ENCODE measurements around the gene MAN1C1.

- TF ChIP-seq CTCF (IDR thresholded peaks at IDR 0.05 in 2 of 3, conservative IDR thresholded peaks at IDR 0.05 in 1 of 3; ENCODE audit: borderline replicate concordance in 1 of 3, insufficient read depth in 1 of 3, low read depth in 2 of 3, low read length in 2 of 3), result no peak
- TF ChIP-seq POLR2AphosphoS5 (IDR thresholded peaks at IDR 0.05; ENCODE audit: low read depth, low read length), result no peak
- no peak for TF ChIP-seq REST (IDR thresholded peaks at IDR 0.05; ENCODE audit: low read depth)
- no peak for TF ChIP-seq EZH2 (IDR thresholded peaks at IDR 0.05)
- no peak for TF ChIP-seq YY1 (IDR thresholded peaks at IDR 0.05; ENCODE audit: extremely low read depth, insufficient replicate concordance, low read depth, low read length)
- TF ChIP-seq FOSL1 (IDR thresholded peaks at IDR 0.05; ENCODE audit: low read depth), result no peak
- no peak for TF ChIP-seq SP1 (IDR thresholded peaks at IDR 0.05; ENCODE audit: low read depth)
Measured at GRCh38 chr1:25613091-25613490, 3.5 kb upstream of the MAN1C1 start.

Measured in HCT116 (cell line).